ACHN (cell line): ENCODE results near the gene CCL2.

ENCODE experiments used
- DNase-seq: peaks from one replicate; pipeline ENCODE4 v3.0.0-alpha.2; 2015
- in situ Hi-C: cut with HindIII; loops from 2 replicates; pipeline ENCODE4 v1.10.0; 2017; ENCODE audit warnings: low sequenced_read_pairs, low pct_ligation_motif_present, low pct_unique_long_range_greater_than_20kb

CCL2 gene

DNA sequence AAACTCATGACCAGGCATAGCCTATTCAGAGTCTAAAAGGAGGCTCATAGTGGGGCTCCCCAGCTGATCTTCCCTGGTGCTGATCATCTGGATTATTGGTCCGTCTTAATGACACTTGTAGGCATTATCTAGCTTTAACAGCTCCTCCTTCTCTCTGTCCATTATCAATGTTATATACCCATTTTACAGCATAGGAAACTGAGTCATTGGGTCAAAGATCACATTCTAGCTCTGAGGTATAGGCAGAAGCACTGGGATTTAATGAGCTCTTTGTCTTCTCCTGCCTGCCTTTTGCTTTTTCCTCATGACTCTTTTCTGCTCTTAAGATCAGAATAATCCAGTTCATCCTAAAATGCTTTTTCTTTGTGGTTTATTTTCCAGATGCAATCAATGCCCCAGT, 756 bp downstream of the CCL2 start:
- in situ Hi-C loops, result no loop called here
- DNase-seq, result no peak

DNA sequence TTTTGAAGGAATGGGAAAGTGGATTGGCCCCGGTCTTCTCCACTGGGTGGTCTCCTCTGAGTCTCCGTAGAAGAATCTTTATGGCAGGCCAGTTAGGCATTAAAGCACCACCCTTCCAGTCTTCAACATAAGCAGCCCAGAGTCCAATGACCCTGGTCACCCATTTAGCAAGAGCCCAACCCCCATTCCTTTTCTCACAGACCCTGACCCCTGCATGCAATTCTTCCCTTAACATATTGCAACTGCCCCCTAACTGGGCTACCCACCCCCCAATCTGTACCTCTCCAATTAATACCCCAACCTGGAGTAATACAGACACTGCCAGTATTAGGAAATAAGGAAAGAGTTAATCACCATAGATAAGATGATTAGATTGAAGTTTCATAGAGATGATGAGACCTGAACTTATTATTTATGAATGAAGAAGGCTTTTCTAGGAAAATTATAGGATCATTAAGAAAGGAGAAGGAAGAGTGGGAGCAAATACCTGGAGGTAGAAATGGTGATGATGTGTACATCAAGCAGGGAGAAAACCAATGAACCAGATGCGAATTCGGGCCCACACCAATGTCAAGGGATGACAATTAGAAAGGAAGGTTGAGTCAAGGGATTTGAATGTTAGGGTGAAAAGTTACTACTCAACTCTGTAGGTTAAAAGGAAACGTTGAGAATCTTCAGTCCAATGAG, 2.4 kb downstream of the CCL2 start:
- in situ Hi-C loops, result no loop called here

DNA sequence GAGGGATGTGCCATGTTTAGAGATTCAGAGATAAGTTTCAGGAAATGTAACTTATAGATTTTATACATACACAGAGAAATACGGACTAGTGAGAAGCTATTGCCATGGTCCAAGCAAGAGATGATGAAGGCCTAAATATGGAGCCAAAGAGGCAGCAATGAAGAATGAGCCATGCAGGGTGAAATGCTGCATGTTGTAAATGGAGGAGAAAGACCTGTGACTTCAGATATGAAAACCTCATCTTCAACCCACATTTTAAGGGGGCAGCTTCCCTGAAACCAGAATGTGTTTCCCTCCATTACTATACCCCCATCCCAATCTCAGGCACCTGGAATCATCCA, 2.9 kb downstream of the CCL2 start:
- in situ Hi-C loops, result no loop called here
- no peak for DNase-seq

More for the DNA sequence above, 2.4 kb downstream of the CCL2 start:
- no peak for DNase-seq

DNA sequence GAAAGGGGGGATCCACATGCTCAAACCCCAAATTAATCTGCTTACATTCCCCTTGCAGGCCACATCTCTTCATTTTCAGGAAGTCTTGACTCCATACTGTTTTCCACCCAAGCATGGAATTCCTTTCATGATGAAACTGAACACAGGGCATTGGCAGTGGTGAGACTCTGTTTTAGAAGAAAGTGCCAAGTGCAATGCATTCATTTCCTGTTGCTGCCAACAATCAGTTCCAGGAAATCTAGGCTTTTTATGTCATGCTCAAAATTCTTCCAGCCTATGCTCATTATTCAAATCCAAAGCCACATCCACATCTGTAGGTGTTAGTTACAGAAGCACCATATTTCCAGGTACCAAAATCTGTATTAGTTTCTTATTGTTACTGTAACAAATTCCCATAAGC, 4.1 kb downstream of the CCL2 start:
- DNase-seq, result no peak
- in situ Hi-C loops, result no loop called here

DNA sequence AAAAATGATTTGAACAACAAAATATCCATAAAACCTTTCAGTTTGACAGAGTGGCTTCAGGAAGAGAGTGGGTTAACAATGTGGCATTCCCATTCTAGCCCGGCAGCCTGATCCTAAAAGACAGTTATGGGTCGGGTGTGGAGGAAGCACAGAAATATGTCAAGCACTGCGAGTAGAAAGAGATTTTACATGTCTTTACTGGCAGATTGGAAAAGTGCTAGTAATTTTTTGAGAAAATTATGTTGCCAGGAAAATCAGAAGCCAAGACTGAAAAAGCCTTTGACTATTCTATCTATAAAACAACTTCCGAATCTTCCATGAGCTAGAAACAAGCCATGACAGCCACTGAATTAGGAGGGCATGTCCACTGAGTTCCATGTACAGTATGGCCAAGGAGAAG, 5.8 kb downstream of the CCL2 start:
- in situ Hi-C loops, result no loop called here

DNA sequence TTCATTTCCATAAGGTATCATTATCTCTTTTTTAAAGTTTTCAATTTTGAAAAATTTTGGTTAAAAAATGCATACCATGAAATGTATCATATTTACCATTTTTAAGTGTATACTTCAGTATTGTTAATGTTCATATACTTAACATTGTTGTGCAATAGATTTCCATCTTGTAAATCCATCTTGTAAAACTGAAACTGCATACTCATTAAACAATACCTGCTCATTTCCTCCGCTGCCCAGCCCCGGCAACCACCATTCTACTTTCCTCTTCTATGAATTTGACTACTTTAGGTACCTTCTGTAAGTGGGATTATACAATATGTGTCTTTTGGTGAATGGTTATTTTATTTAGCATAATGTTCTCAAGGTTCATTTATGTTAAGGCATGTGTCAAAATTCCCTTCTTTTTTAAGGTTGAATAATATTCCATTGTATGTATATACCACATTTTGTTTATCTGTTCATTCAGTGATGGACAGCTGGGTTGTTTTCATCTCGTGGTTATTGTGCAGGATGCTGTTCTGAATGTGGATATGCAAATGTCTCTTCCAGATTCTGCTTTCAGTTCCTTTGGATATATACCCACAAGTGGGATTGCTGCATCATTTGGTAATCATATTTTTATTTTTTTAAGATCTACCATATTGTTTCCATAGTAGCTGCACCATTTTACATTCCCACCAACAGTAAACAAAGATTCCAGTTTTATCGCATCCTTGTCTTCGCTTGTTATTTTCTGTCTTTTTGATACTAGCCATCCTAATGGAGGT, 6.7 kb downstream of the CCL2 start:
- no peak for DNase-seq
- in situ Hi-C loops, result no loop called here

More for the DNA sequence above, 5.8 kb downstream of the CCL2 start:
- DNase-seq, result no peak

DNA sequence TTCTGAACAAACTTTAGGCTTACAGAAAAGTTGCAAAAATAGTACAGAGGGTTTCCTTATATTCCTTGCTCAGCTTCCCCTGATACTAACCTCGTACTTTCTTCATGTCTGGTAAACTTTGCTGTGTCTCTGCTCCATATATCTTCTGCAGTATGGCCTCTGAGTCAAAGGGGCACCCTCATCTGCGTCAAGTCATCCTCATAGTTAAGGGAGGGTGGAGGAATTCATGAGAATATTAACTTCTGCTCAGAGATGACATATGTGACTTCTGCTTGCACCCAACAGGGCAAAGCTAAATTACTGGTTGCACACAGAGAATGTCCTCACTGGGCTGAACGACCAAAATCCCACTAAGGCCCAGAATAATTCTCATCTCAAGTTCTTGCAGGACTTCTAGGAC, 10.6 kb downstream of the CCL2 start:
- in situ Hi-C loops, result no loop called here
- no peak for DNase-seq

DNA sequence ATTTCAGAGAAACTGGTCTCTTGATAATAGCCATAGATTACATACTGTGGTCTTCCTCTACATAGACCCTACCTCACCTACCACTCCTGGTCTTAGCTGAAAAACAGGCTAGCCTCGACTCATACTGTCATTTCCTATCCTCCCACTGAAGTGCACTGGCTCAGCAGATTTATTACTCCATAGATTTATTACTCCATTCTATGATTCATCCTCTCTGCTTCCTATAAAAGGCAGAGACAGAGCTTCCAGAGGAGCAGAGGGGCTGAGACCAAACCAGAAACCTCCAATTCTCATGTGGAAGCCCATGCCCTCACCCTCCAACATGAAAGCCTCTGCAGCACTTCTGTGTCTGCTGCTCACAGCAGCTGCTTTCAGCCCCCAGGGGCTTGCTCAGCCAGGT, 14.9 kb downstream of the CCL2 start, which contains the start of gene CCL7:
CCL7 (plus strand) TSS at position 253 of the 400 bp plus-strand sequence; CDS start at position 323, 70 bp downstream.
- in situ Hi-C loops, result no loop called here
- DNase-seq, result no peak

DNA sequence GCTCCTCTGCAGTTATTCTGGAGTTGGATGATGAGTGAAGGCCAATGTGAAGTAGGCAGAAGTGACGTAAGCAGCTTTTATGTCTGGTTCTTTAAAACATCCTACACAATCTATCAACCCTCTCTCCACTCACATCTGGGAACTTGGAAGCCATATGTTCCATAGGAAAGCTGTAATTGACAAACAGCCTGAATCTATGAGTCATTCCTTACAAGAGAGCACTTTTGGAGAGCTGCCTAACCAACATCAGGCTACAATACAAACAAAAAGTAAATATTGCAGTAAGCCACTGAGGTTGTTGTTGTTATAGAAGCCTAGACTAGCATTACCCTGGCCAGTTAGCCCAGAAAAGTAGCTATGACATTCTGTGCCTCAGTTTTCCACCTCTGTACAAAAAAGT, 20.8 kb downstream of the CCL2 start:
- in situ Hi-C loops, result no loop called here
- DNase-seq, result no peak

DNA sequence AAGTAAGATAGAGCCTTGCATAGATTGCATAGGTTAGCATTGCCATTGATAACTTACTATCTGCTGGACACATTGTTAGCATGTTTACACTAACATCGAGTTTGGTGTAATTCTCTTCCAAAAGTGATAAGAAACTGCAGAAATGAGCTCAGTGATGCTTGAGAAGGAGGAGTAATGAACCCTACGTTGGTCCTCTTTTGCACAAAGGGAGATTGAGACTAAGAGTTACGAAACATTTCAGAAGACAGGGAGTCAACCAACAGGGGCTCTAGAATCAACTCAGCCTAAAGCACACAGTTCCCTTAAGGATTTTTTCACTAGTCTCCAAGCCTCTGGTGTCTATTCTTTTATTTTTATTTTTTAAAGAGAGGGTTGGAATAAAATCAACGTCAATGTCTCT, 21.7 kb downstream of the CCL2 start:
- in situ Hi-C loops, result no loop called here
- DNase-seq, result no peak

DNA sequence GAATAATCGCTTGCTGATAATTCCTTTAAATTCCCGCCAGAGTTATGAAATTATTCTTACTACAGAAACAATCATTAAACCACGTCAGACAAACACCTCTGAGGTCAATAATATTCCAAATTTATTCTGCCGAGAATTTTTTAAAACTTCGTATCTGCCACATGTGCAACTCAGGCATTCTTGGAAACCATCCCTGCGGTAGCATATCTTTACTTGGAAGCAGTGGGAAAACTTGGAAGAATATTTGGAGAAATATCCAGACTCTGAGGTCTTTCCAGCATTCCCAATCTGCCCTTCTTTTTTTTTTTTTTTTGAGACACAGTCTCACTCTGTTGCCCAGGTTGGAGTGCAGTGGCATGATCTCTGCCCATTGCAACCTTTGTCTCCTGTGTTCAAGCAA, 28.5 kb downstream of the CCL2 start:
- in situ Hi-C loops, result no loop called here
- no peak for DNase-seq

DNA sequence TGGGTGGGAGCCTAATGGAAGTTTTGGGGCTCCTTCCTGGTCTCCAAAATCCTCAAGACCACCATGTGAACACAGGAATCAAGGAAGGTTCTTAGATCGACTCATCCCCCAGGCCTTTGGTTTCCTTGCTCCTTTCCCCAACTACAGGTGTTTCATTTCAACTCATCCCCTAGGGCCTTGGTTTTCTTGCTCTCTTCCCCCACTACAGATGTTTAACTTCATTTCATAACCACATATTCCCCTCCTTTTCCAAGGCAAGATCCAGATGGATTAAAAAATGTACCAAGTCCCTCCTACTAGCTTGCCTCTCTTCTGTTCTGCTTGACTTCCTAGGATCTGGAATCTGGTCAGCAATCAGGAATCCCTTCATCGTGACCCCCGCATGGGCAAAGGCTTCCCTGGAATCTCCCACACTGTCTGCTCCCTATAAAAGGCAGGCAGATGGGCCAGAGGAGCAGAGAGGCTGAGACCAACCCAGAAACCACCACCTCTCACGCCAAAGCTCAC, 30.3 kb downstream of the CCL2 start, which contains the start of gene CCL11:
CCL11 (plus strand) TSS at position 457 of the 507 bp plus-strand sequence. CDS start 67 bp downstream, outside the sequence.
- in situ Hi-C loops, result no loop called here
- no peak for DNase-seq

DNA sequence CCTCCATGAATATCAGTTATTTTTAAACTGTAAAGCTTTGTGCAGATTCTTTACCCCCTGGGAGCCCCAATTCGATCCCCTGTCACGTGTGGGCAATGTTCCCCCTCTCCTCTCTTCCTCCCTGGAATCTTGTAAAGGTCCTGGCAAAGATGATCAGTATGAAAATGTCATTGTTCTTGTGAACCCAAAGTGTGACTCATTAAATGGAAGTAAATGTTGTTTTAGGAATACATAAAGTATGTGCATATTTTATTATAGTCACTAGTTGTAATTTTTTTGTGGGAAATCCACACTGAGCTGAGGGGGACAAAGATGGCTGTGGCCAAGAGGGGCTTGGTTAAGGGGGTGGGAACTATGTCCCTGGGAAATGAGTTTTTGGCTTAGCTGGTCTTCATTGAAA, 32.8 kb downstream of the CCL2 start:
- in situ Hi-C loops, result no loop called here
- no peak for DNase-seq

DNA sequence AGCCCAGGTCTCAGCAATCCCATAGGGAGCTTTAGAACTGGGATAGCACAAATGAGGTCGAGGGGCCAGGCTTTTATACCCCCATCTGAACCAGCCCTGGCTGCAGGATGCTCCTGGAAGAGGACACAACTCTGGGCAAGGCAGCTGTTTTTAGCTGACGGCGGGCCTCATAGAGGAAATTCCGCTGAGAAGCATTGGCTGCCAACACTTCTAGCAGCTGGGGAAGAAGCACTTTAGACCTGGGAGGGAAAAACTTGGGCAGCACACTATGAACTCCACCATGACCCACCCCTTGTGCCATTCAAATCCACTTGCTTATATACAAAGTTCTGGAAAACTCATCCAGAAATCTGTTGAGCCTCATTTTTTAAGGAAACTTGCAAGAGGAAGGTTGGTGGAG, 35.5 kb downstream of the CCL2 start:
- in situ Hi-C loops, result no loop called here
- no peak for DNase-seq

DNA sequence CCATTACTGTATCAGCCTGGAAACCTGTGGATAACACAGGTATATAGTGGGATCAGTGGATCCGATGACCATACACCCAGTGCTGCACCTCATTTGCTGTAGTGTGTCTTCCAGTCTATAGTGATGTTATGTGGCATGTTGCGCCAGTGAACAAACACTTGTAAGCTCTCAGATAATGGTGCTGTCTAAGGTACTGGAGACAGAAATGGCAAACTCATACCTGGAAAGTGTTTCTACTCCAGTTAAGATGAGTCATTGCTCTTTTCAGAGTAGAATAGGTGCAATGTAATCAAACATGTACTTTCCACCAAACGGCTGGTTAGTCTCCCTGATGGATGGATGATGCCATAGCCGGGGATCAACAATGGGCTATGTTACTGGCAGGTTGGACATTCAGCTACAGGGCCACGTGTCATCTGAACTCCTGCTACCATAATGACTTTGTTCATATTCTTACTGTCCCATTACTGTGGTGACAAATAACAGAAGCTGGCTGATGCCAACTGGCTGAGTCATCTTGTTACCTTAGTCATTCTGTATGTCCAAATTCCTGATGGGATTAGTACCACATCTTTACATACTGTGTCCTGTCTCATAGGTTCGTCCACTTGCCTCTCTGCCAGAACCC, 36.8 kb downstream of the CCL2 start:
- in situ Hi-C loops, result no loop called here

DNA sequence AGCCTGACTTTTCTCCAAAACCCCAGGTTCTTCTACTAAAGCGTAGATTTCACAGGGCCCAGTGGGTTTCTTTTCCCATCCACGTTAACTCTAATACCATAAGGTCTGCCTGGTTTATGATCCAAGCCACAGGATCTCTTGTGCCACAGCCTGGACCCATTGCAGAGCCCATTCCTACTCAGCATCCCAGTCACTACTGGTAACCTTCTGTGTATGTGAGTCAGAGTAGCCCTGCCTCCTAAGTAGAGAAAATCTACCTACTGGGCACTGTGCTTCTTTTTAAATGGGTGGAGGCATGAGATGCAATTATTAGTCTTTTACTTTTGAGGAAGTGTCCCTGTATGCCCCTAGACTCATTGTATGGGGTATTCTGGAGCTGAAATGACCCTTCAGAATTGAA, 43.9 kb downstream of the CCL2 start:
- in situ Hi-C loops, result no loop called here
- DNase-seq, result no peak

More for the DNA sequence above, 36.8 kb downstream of the CCL2 start:
- no peak for DNase-seq

DNA sequence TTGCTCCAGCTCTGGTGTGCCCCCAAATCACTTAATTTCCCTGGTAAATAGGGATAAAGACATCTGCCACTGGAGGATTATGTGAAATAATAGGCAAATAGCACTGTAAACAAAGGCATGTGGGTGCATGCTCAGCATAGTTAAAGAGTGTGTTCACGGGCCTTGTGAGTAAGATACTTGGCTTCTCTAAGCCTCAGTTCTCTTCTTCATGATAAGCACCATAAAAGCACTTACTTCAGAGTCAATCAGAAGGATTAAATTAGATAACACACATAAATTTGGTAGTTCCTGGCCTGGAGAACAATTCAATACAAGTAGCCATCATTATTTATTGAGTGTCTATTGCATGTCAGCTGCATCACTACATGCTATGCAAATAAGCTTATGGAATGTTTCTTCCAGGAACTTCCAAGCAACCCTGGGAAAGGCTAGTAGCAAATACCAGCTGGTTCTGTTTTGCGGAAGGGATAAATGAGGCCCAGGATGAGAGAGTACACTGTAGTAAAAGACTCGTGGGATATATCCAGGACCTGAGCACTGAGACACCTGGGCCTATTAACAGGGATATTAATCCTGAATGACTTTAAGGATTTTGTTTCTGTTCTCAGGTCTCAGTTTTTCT, 45.0 kb downstream of the CCL2 start:
- in situ Hi-C loops, result loop anchor here (25.0 kb wide), 1 partner anchor 88 kb away; no protein-coding TSS in a partner anchor
- no peak for DNase-seq

DNA sequence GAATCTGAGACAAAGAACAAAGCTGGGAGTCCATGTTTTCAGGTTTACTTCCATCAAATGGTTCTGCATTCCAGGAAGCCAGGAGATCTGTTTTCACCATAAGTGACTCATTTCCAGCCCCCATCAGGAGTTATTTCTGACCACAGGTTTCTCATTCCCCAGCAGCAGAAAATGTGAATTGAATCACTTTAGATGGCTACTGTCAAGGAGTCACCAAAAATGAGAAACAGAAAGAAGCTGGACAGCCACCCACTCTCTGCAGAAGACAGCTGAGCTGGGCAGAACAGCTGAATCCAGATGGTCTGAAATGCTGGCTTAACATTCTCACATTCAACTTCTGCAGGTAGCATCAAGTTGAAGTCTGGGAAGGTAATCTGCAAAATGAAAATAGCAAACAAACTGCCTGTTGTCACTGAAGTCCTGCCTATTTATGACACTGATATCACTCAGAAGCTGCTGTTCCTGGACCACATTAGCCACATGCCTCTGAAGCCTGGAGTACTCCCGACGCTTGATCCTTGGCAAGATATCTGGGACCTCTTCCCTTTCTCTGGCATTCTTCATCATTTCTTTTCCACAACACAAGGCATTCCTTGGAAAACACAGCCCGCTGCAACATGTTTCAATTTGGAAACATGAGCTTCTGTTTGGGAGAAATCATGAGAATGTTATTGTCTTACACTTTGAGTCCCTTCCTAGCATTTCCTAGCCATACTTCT, 45.7 kb downstream of the CCL2 start:
- in situ Hi-C loops, result loop anchor here (25.0 kb wide), 1 partner anchor 89 kb away; no protein-coding TSS in a partner anchor
- DNase-seq, result peak; percentile 22
